Mesothelial cell of epicardium (in vitro differentiated cells): ENCODE data around the gene ADGRG4. TPM values are rescaled to one million over a fixed set of nuclear protein-coding genes. Genes with fewer than 3 reads are reported as not detected.

Experiments used
- DNase-seq, 2 experiments: peaks; one replicate each; pipeline ENCODE4 v3.0.0; 2021; ENCODE audit warnings: low spot score in 2 of 2; ENCODE audit not compliant: unreplicated experiment in 2 of 2
- H3K27ac Mint-ChIP-seq: 2 replicates; pipeline ENCODE4 v1.8.0; 2021; ENCODE audit warnings: mixed read lengths
- H3K27me3 Mint-ChIP-seq: 2 replicates; pipeline ENCODE4 v1.8.0; 2021; ENCODE audit warnings: low read depth, mixed read lengths
- H3K36me3 Mint-ChIP-seq: 2 replicates; pipeline ENCODE4 v1.8.0; 2021; ENCODE audit warnings: mixed read lengths
- H3K4me1 Mint-ChIP-seq: 2 replicates; pipeline ENCODE4 v1.8.0; 2021; ENCODE audit warnings: mixed read lengths
- H3K4me3 Mint-ChIP-seq: 2 replicates; pipeline ENCODE4 v1.8.0; 2021; ENCODE audit warnings: mild to moderate bottlenecking, moderate library complexity, mixed read lengths
- H3K9me3 Mint-ChIP-seq: 2 replicates; pipeline ENCODE4 v1.8.0; 2021; ENCODE audit warnings: mixed read lengths
- CTCF ChIP-seq: fragments of 200-600 bp; sonication (generic); IDR thresholded peaks from one replicate; pipeline ENCODE4 v1.5.0; 2021; ENCODE audit warnings: antibody characterized with exemption; ENCODE audit not compliant: unreplicated experiment
- total RNA-seq: library from RNA; stranded (reverse); gene quantifications from 3 replicates; pipeline ENCODE4 v1.2.1, GENCODE V29; 2021

ADGRG4 gene
- total RNA-seq, 1 donor from 2014 or later, result not detected

GRCh38 chrX:136417806-136418205 is 117.0 kb downstream of the ADGRG4 start:
- DNase-seq, result no peak
- H3K4me3 Mint-ChIP-seq, result no peak overlapping the region
- H3K4me1 Mint-ChIP-seq, result no peaks in the 10 kb centered on the region
- H3K27me3 Mint-ChIP-seq, result peaks cover 2% of the 10 kb centered on the region
- no peak overlapping the region for H3K27ac Mint-ChIP-seq
- no peak for TF ChIP-seq CTCF
- H3K9me3 Mint-ChIP-seq, result peaks cover 29% of the 10 kb centered on the region
- H3K36me3 Mint-ChIP-seq, result no peaks in the 10 kb centered on the region

- Mint-ChIP-seq H3K27ac (no peak overlapping the region), H3K36me3 (no peaks in the 10 kb centered on the region), H3K9me3 (peaks cover 36% of the 10 kb centered on the region), H3K4me1 (no peaks in the 10 kb centered on the region), H3K4me3 (no peak overlapping the region), H3K27me3 (peaks cover 2% of the 10 kb centered on the region)
- DNase-seq, result no peak
- TF ChIP-seq CTCF, result no peak
These were observed 120.6 kb downstream of the ADGRG4 start for GRCh38 chrX:136421338-136421737.

- no peak for DNase-seq
- H3K4me1 Mint-ChIP-seq, result no peaks in the 10 kb centered on the region
- no peak for TF ChIP-seq CTCF
- H3K4me3 Mint-ChIP-seq, result no peak overlapping the region
- no peak overlapping the region for H3K27ac Mint-ChIP-seq
- peaks cover 36% of the 10 kb centered on the region for H3K9me3 Mint-ChIP-seq
- no peaks in the 10 kb centered on the region for H3K36me3 Mint-ChIP-seq
- H3K27me3 Mint-ChIP-seq, result no peaks in the 10 kb centered on the region
These were observed 123.0 kb downstream of the ADGRG4 start for GRCh38 chrX:136423724-136424123.

- no peaks in the 10 kb centered on the region for H3K36me3 Mint-ChIP-seq
- H3K27ac Mint-ChIP-seq, result no peak overlapping the region
- TF ChIP-seq CTCF, result no peak
- no peaks in the 10 kb centered on the region for H3K27me3 Mint-ChIP-seq
- H3K9me3 Mint-ChIP-seq, result peaks cover 30% of the 10 kb centered on the region
- no peak overlapping the region for H3K4me3 Mint-ChIP-seq
- no peaks in the 10 kb centered on the region for H3K4me1 Mint-ChIP-seq
- no peak for DNase-seq
These were observed 125.2 kb downstream of the ADGRG4 start for GRCh38 chrX:136425996-136426395.

GRCh38 chrX:136431625-136432024 is 130.9 kb downstream of the ADGRG4 start:
- no peak for TF ChIP-seq CTCF
- Mint-ChIP-seq H3K9me3 (peaks cover 28% of the 10 kb centered on the region), H3K27me3 (peaks cover 6% of the 10 kb centered on the region), H3K4me3 (no peak overlapping the region), H3K36me3 (no peaks in the 10 kb centered on the region), H3K4me1 (no peaks in the 10 kb centered on the region), H3K27ac (no peak overlapping the region)
- no peak for DNase-seq

GRCh38 chrX:136437774-136438173 is 137.0 kb downstream of the ADGRG4 start:
- H3K36me3 Mint-ChIP-seq, result no peaks in the 10 kb centered on the region
- H3K9me3 Mint-ChIP-seq, result peaks cover 21% of the 10 kb centered on the region
- H3K27ac Mint-ChIP-seq, result no peak overlapping the region
- H3K27me3 Mint-ChIP-seq, result peaks cover 6% of the 10 kb centered on the region
- no peaks in the 10 kb centered on the region for H3K4me1 Mint-ChIP-seq
- DNase-seq, result no peak
- TF ChIP-seq CTCF, result no peak
- H3K4me3 Mint-ChIP-seq, result no peak overlapping the region
